Measurements from ENCODE around the gene CCR6.

DNA sequence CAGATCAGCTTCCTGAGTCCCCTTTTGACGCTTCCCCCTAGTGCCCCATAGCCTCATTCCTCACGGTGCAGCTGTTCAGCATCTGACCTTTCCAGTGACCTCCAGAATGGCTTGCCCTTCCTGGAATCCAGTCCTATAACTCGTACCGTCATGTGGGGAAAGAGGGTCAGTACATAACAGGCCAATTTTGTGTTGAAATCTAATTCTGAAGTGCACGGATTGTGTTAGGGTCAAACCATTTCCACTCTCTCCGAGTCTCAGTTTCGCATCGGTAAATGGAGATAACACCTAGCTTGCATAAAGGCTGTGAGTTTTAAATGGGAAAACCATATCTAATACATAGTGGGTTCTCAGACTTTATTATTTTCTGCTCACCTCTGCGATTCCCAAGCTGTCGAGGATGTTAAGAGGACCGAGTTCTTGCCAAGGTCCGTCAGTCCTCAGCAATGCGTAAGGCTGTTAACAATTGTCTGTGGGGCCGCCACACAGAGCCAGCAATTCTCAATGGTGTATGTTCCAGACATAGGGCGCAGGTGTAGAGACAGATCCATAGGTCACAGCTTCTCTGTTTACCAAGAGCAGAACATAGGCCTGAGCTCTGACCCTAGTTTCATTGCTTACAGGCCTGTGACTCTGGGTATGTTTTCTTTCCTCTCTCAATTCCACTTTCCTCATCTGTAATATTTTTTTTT, 45.5 kb upstream of the CCR6 start:
- TF ChIP-seq POLR2A (IDR thresholded peaks at IDR 0.05), result no peak
- TF ChIP-seq, protein P1, sequence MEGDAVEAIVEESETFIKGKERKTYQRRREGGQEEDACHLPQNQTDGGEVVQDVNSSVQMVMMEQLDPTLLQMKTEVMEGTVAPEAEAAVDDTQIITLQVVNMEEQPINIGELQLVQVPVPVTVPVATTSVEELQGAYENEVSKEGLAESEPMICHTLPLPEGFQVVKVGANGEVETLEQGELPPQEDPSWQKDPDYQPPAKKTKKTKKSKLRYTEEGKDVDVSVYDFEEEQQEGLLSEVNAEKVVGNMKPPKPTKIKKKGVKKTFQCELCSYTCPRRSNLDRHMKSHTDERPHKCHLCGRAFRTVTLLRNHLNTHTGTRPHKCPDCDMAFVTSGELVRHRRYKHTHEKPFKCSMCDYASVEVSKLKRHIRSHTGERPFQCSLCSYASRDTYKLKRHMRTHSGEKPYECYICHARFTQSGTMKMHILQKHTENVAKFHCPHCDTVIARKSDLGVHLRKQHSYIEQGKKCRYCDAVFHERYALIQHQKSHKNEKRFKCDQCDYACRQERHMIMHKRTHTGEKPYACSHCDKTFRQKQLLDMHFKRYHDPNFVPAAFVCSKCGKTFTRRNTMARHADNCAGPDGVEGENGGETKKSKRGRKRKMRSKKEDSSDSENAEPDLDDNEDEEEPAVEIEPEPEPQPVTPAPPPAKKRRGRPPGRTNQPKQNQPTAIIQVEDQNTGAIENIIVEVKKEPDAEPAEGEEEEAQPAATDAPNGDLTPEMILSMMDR (IDR thresholded peaks at IDR 0.05 in 4 of 5, conservative IDR thresholded peaks at IDR 0.05 in 1 of 5), result no peak

Measured in gastrocnemius medialis (tissue), 4 donors.